Neural cell (in vitro differentiated cells): ENCODE data around the gene DCBLD1. TPM values are rescaled to one million over a fixed set of nuclear protein-coding genes. Genes with fewer than 3 reads are reported as not detected.

Experiments used
- H2AFZ ChIP-seq: fragments of 200-600, 300-800 bp; sonication (generic), shearing (Covaris generic); 2 replicates; pipeline ENCODE4 v1.6.0; 2014; ENCODE audit warnings: low read depth, mild to moderate bottlenecking, antibody characterized with exemption, low read length, moderate library complexity
- H3F3A ChIP-seq: fragments of 200-600 bp; shearing (Covaris generic); 2 replicates; pipeline ENCODE4 v1.6.1; 2016; ENCODE audit warnings: mild to moderate bottlenecking, moderate library complexity, mixed read lengths, antibody characterized with exemption, low read length; ENCODE audit not compliant: insufficient read depth, poor library complexity, severe bottlenecking
- H3K27ac ChIP-seq: fragments of 200-600, 300-800 bp; sonication (generic), shearing (Covaris generic); 2 replicates; pipeline ENCODE4 v1.5.1; 2014; ENCODE audit warnings: mild to moderate bottlenecking, low read length, moderate library complexity
- H3K27me3 ChIP-seq: fragments of 300-800, 200-600 bp; sonication (generic), shearing (Covaris generic); 2 replicates; pipeline ENCODE4 v1.6.0; 2014; ENCODE audit warnings: mild to moderate bottlenecking, low read depth, low read length, moderate library complexity; ENCODE audit not compliant: insufficient read depth
- H3K36me3 ChIP-seq: fragments of 300-800, 200-600 bp; sonication (generic), shearing (Covaris generic); 2 replicates; pipeline ENCODE4 v1.5.1; 2014; ENCODE audit warnings: mild to moderate bottlenecking, antibody characterized with exemption, low read length, moderate library complexity; ENCODE audit not compliant: insufficient read depth
- H3K4me2 ChIP-seq: fragments of 300-800, 200-600 bp; sonication (generic), shearing (Covaris generic); 2 replicates; pipeline ENCODE4 v1.6.0; 2014; ENCODE audit warnings: mild to moderate bottlenecking, low read length
- H3K4me3 ChIP-seq: fragments of 300-800, 200-600 bp; sonication (generic), shearing (Covaris generic); 2 replicates; pipeline ENCODE4 v1.5.1; 2014; ENCODE audit warnings: mild to moderate bottlenecking, low read length, moderate library complexity
- H3K79me2 ChIP-seq: fragments of 200-600 bp; shearing (Covaris generic); replicated peaks from 2 replicates; pipeline ENCODE4 v1.6.0; 2014; ENCODE audit warnings: mild to moderate bottlenecking, low read length, moderate library complexity; ENCODE audit not compliant: insufficient read depth
- H3K9ac ChIP-seq: fragments of 300-800, 200-600 bp; sonication (generic), shearing (Covaris generic); 2 replicates; pipeline ENCODE4 v1.6.1; 2016; ENCODE audit warnings: mild to moderate bottlenecking, low read length, mixed read lengths
- H3K9me2 ChIP-seq: fragments of 200-600 bp; shearing (Covaris generic); 2 replicates; pipeline ENCODE4 v1.6.1; 2016; ENCODE audit warnings: mild to moderate bottlenecking, low read length, mixed read lengths; ENCODE audit not compliant: insufficient read depth
- H3K9me3 ChIP-seq: fragments of 200-600, 300-800 bp; sonication (generic), shearing (Covaris generic); 2 replicates; pipeline ENCODE4 v1.6.1; 2016; ENCODE audit warnings: mild to moderate bottlenecking, mixed run types, low read length, moderate library complexity, mixed read lengths
- H4K20me1 ChIP-seq: fragments of 200-600 bp; shearing (Covaris generic); 2 replicates; pipeline ENCODE4 v1.6.1; 2016; ENCODE audit warnings: mild to moderate bottlenecking, mixed run types; ENCODE audit not compliant: insufficient read depth
- CTCF ChIP-seq: fragments of 450-650 bp; IDR thresholded peaks from 2 replicates; pipeline ENCODE4 v1.5.1; 2014; ENCODE audit warnings: antibody characterized with exemption, mild to moderate bottlenecking, moderate library complexity; ENCODE audit not compliant: poor library complexity, severe bottlenecking
- EP300 ChIP-seq: fragments of 450-650 bp; conservative IDR thresholded peaks from 2 replicates; pipeline ENCODE4 v1.6.1; 2014; ENCODE audit warnings: antibody characterized with exemption, mild to moderate bottlenecking, moderate library complexity; ENCODE audit not compliant: poor library complexity, severe bottlenecking
- EZH2 ChIP-seq: fragments of 200-600, 300-800 bp; shearing (Covaris generic), sonication (generic); IDR thresholded peaks from 2 replicates; pipeline ENCODE4 v1.6.1; 2014; ENCODE audit warnings: antibody characterized with exemption, low read length, borderline replicate concordance, mild to moderate bottlenecking; ENCODE audit not compliant: insufficient read depth, poor library complexity, severe bottlenecking
- MXI1 ChIP-seq: fragments of 450-650 bp; conservative IDR thresholded peaks from 2 replicates; pipeline ENCODE4 v1.6.1; 2014; ENCODE audit warnings: antibody characterized with exemption, mild to moderate bottlenecking; ENCODE audit not compliant: poor library complexity, severe bottlenecking
- POLR2AphosphoS5 ChIP-seq: IDR thresholded peaks from 2 replicates; pipeline ENCODE4 v1.6.1; 2012
- RAD21 ChIP-seq: fragments of 450-650 bp; conservative IDR thresholded peaks from 2 replicates; pipeline ENCODE4 v1.6.1; 2014; ENCODE audit warnings: antibody characterized with exemption, mild to moderate bottlenecking, moderate library complexity
- REST ChIP-seq: IDR thresholded peaks from 2 replicates; pipeline ENCODE4 v1.6.1; 2012; ENCODE audit warnings: borderline replicate concordance
- SMC3 ChIP-seq: fragments of 450-650 bp; conservative IDR thresholded peaks from 2 replicates; pipeline ENCODE4 v1.6.1; 2014; ENCODE audit warnings: antibody characterized with exemption, mild to moderate bottlenecking, moderate library complexity; ENCODE audit not compliant: poor library complexity
- TAF1 ChIP-seq: IDR thresholded peaks from 2 replicates; pipeline ENCODE4 v1.6.1; 2012; ENCODE audit warnings: low read depth
- polyA plus RNA-seq: library from polyadenylated mRNA; depleted of rRNA; stranded (reverse); fragments of >200 nt; gene quantifications from 2 replicates; pipeline ENCODE4 v1.2.3, GENCODE V29; 2014

Gene DCBLD1
- polyA plus RNA-seq, 1 donor from 2014 or later = 11.4 TPM

- no peak overlapping the region for H2AFZ ChIP-seq
Measured at GRCh38 chr6:117451671-117452070, 30.8 kb upstream of the DCBLD1 start.

GRCh38 chr6:117456250-117456649 is 26.2 kb upstream of the DCBLD1 start:
- Histone ChIP-seq H3K36me3 (no peaks in the 10 kb centered on the region), H4K20me1 (no peaks in the 10 kb centered on the region), H3K4me2 (no peak overlapping the region), H3K9ac (no peak overlapping the region), H3K9me3 (no peaks in the 10 kb centered on the region), H2AFZ (no peak overlapping the region), H3K27ac (no peak overlapping the region), H3F3A (no peaks in the 10 kb centered on the region), H3K4me3 (no peak overlapping the region), H3K9me2 (no peaks in the 10 kb centered on the region), H3K27me3 (no peaks in the 10 kb centered on the region), H3K79me2 (no peaks in the 10 kb centered on the region)
- no peak for TF ChIP-seq EZH2
- TF ChIP-seq REST = no peak
- no peak for TF ChIP-seq CTCF
- TF ChIP-seq RAD21 = no peak
- TF ChIP-seq EP300 = no peak
- no peak for TF ChIP-seq SMC3

More at GRCh38 chr6:117451671-117452070, 30.8 kb upstream of the DCBLD1 start:
- no peaks in the 10 kb centered on the region for H3K9me3 ChIP-seq
- H3K79me2 ChIP-seq = no peaks in the 10 kb centered on the region
- no peak overlapping the region for H3K9ac ChIP-seq
- no peaks in the 10 kb centered on the region for H3K27me3 ChIP-seq
- H4K20me1 ChIP-seq = no peaks in the 10 kb centered on the region
- H3K36me3 ChIP-seq = no peaks in the 10 kb centered on the region
- no peaks in the 10 kb centered on the region for H3F3A ChIP-seq
- TF ChIP-seq RAD21 (no peak), TAF1 (no peak), REST (no peak), EP300 (no peak), POLR2AphosphoS5 (no peak), EZH2 (no peak), MXI1 (no peak), SMC3 (no peak), CTCF (no peak)
- H3K9me2 ChIP-seq = no peaks in the 10 kb centered on the region
- H3K4me3 ChIP-seq = no peak overlapping the region
- no peak overlapping the region for H3K4me2 ChIP-seq
- no peak overlapping the region for H3K27ac ChIP-seq
